ENCODE measurements around the gene MARK1.

DNA sequence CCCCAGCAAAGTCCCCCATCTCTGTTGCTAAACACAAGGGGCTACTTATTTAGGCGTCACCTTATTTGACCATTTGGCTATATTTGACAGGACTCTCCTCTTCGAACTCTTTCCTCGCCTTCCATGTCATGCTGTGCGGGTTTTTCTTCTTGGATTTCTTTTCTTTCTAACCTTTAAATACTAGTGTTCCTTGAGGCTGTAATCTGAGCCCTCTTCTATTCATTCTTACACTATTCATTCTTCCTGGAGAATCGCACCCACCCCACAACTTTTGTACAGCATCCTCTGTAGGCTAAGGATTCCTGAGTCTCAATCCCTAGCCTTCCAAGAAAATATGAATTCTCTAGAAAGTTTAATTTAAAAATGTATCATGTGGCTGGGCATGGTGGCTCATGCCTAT, 100.5 kb downstream of the MARK1 start:
- TF ChIP-seq GABPB1 (CRISPR knock-in tag; IDR thresholded peaks at IDR 0.05), result no peak
- TF ChIP-seq, protein P1, sequence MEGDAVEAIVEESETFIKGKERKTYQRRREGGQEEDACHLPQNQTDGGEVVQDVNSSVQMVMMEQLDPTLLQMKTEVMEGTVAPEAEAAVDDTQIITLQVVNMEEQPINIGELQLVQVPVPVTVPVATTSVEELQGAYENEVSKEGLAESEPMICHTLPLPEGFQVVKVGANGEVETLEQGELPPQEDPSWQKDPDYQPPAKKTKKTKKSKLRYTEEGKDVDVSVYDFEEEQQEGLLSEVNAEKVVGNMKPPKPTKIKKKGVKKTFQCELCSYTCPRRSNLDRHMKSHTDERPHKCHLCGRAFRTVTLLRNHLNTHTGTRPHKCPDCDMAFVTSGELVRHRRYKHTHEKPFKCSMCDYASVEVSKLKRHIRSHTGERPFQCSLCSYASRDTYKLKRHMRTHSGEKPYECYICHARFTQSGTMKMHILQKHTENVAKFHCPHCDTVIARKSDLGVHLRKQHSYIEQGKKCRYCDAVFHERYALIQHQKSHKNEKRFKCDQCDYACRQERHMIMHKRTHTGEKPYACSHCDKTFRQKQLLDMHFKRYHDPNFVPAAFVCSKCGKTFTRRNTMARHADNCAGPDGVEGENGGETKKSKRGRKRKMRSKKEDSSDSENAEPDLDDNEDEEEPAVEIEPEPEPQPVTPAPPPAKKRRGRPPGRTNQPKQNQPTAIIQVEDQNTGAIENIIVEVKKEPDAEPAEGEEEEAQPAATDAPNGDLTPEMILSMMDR (IDR thresholded peaks at IDR 0.05), result no peak
- TF ChIP-seq E2F5 (CRISPR knock-in tag; IDR thresholded peaks at IDR 0.05), result no peak
- TF ChIP-seq, protein P2, sequence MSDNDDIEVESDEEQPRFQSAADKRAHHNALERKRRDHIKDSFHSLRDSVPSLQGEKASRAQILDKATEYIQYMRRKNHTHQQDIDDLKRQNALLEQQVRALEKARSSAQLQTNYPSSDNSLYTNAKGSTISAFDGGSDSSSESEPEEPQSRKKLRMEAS (CRISPR knock-in tag; IDR thresholded peaks at IDR 0.05), result no peak

Measured in WTC11 (cell line).